Activated CD4-positive, alpha-beta T cell treated with anti-CD3 and anti-CD28 coated beads, Interleukin-2, amount 10 ng/mL, durations not matched to agents 24 days and 14 days (primary cell): Measurements from ENCODE around the gene FN3KRP. TPM values are rescaled to one million over a fixed set of nuclear protein-coding genes. Genes with fewer than 3 reads are reported as not detected.
"Not testable (repeated sequence)": the region's sequence is repeated elsewhere in the genome, so short reads cannot be mapped to it uniquely, and the experiment has no call there.

Source experiments
- DNase-seq: peaks from one replicate; pipeline ENCODE4 v3.0.0; 2022
- H3K27ac Mint-ChIP-seq: one replicate; pipeline ENCODE4 v1.8.0; 2022; ENCODE audit warnings: mild to moderate bottlenecking, mixed read lengths
- H3K27me3 Mint-ChIP-seq: one replicate; pipeline ENCODE4 v1.8.0; 2022; ENCODE audit warnings: mixed read lengths
- H3K36me3 Mint-ChIP-seq: one replicate; pipeline ENCODE4 v1.8.0; 2022; ENCODE audit warnings: low read depth, mild to moderate bottlenecking, mixed read lengths
- H3K4me1 Mint-ChIP-seq: one replicate; pipeline ENCODE4 v1.8.0; 2021; ENCODE audit warnings: mixed read lengths
- H3K4me3 Mint-ChIP-seq: one replicate; pipeline ENCODE4 v1.8.0; 2022; ENCODE audit warnings: mild to moderate bottlenecking, moderate library complexity, mixed read lengths
- H3K9me3 Mint-ChIP-seq: one replicate; pipeline ENCODE4 v1.8.0; 2021; ENCODE audit warnings: mixed read lengths
- intact Hi-C: fragments of 100-400 bp; cut with micrococcal nuclease; formaldehyde crosslinking; loops from one replicate; pipeline ENCODE4 v1.15.1; 2023
- total RNA-seq: library from RNA; stranded (reverse); gene quantifications from 2 replicates; pipeline ENCODE4 v1.2.3, GENCODE V29; 2022

The FN3KRP gene
- total RNA-seq, 1 donor from 2014 or later = 43.4 TPM

DNA sequence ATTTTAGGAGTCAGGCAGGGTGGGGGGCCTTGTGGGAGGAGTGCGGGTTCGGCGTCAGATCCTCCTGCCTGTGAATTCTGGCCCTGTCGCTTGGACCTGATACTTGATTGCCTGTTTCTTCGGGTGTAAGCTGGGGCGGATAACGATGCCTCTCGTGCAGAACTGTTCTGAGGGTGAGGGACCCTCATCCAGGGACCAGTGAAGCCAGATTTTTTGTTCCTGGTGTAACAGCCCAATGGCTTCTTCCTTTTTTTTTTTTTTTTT, 36.6 kb downstream of the FN3KRP start:
- no peaks in the 10 kb centered on the region for H3K9me3 Mint-ChIP-seq
- H3K27ac Mint-ChIP-seq = peak overlapping the region; percentile 72
- no peaks in the 10 kb centered on the region for H3K27me3 Mint-ChIP-seq
- H3K4me3 Mint-ChIP-seq = peak overlapping the region; percentile 93
- peaks cover 24% of the 10 kb centered on the region for H3K4me1 Mint-ChIP-seq
- no peak for DNase-seq
- H3K36me3 Mint-ChIP-seq = peaks cover 12% of the 10 kb centered on the region
- intact Hi-C loops = loop anchor here (10.0 kb wide), 1 partner anchor 298 kb away; the partner anchor contains the start of genes CYBC1 and NARF

DNA sequence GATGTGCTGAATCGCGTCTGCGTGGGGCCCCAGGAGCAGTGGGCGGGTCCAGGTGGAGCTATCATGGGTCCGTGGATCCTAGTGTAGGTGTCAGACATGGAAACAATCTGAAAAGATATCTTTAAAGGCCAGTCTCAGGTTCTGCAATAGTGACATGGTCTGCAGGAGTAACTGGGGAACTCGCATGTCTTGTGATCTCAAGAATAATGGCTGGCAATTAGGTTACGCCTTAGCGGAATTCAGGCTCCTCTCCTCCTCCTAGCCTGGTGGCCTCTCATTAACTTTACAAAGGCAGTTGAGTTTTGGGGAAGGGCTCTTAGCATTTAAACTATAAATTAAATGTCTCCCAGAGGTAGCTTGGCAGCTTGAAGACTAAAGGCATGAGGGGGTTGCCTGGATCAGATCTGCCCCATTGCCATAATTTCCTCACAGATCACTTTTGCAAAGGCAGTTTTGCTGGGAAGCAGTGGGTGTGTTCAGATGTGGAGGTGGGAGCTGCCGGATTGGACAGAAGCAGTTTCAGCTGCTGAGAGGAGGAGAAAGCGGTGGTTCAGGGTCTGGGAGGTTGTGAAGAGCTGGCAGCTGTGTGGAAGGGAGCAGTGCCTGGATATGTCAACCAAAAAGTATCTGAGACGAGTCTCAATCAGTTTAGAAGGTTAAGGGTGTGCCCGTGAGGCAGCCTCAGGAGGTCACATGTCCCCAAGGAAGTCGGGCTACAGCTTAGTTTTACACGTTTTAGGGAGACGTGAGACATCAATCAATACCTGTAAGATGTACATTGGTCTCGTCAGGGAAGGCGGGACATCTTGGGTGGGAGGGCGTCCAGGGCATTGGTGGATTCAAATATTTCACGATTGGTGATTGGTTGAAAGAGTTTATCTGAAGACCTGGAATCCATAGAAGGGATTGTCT, 38.0 kb downstream of the FN3KRP start:
- peaks cover 24% of the 10 kb centered on the region for H3K4me1 Mint-ChIP-seq
- H3K36me3 Mint-ChIP-seq = peaks cover 12% of the 10 kb centered on the region
- H3K27me3 Mint-ChIP-seq = no peaks in the 10 kb centered on the region
- peak overlapping the region; percentile 47 for H3K4me3 Mint-ChIP-seq
- H3K27ac Mint-ChIP-seq = no peak overlapping the region
- DNase-seq = peak; percentile 76
- intact Hi-C loops = loop anchor here (10.0 kb wide), 1 partner anchor 300 kb away; the partner anchor contains the start of genes CYBC1 and NARF
- H3K9me3 Mint-ChIP-seq = no peaks in the 10 kb centered on the region

DNA sequence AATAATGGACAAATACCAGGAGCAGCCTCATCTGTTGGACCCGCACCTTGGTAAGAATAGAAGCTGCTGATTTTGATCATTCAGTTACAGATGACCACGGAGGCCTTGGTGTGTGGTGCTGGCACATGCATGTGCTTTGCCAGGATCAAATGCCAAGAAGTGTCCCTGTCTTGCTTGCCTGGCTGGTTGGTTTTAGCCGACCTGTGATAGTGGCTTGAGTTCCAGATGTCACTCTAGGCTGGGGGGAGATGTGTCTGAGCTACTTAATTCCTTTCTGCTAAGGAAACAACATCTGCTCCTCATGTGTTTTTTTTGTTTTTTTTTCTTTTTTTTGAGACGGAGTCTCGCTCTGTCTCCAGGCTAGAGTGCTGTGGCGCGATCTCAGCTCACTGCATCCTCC, 39.7 kb downstream of the FN3KRP start:
- Mint-ChIP-seq H3K27ac (no peak overlapping the region), H3K9me3 (no peaks in the 10 kb centered on the region), H3K4me1 (peaks cover 24% of the 10 kb centered on the region), H3K27me3 (no peaks in the 10 kb centered on the region), H3K4me3 (no peak overlapping the region), H3K36me3 (peaks cover 17% of the 10 kb centered on the region)
- intact Hi-C loops = loop anchor here (10.0 kb wide), 1 partner anchor 301 kb away; the partner anchor contains the start of genes CYBC1 and NARF
- no peak for DNase-seq

DNA sequence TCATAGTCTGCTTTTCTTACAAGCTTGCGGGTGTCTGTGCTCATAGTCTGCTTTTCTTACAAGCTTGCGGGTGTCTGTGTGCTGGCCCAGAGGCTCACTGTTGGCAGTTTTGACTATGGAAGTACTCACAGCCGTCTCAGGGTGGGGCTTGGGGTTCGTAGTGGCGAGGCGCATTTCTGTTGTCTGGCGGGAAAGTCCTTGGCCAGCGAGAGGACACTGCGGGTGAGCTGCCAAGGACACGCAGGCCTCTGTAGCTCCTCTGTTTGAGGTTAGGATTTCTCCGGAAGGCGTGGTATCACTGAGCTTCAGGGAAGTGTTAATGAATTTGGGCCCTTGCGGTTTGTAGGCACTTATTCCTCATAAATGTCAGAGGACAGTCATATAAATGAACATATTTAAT, 48.9 kb downstream of the FN3KRP start:
- DNase-seq = no peak

DNA sequence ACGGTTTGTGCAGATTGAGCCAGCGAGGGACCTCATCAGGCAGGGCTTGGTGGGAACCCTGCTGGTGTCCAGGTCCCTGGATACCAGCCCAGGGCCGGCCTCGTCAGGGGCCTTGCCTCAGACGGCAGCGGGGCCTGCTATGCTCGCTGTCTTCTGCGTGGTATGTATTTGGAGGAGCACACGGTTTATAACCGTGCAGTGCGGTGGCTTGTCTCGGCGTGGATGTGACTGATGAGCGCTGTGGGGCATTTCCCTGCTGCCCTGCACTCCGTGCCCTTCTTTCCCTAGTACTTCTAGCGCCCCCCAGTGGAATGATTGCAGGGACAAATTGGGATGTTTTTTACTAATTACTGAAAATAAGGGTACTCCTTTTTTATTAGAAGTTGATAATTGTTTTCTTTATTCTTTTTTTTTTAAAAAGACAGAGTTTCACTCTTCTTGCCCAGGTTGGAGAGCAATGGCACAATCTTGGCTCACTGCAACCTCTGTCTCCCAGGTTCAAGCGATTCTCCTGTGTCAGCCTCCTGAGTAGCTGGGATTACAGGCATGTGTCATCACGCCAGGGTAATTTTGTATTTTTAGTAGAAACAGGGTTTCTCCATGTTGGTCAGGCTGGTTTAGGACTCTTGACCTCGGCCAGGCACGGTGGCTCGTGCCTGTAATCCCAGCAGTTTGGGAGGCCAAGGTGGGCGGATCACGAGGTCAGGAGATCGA, 50.7 kb downstream of the FN3KRP start:
- Mint-ChIP-seq H3K4me1 (peaks cover 15% of the 10 kb centered on the region), H3K27me3 (no peaks in the 10 kb centered on the region), H3K36me3 (peaks cover 51% of the 10 kb centered on the region), H3K9me3 (no peaks in the 10 kb centered on the region), H3K27ac (no peak overlapping the region), H3K4me3 (no peak overlapping the region)
- peak; percentile 80 for DNase-seq
- intact Hi-C loops = no loop called here

More for the DNA sequence above, 48.9 kb downstream of the FN3KRP start:
- Mint-ChIP-seq H3K4me1 (peaks cover 9% of the 10 kb centered on the region), H3K36me3 (peaks cover 48% of the 10 kb centered on the region), H3K4me3 (no peak overlapping the region), H3K27ac (no peak overlapping the region), H3K27me3 (no peaks in the 10 kb centered on the region), H3K9me3 (no peaks in the 10 kb centered on the region)
- intact Hi-C loops = no loop called here

DNA sequence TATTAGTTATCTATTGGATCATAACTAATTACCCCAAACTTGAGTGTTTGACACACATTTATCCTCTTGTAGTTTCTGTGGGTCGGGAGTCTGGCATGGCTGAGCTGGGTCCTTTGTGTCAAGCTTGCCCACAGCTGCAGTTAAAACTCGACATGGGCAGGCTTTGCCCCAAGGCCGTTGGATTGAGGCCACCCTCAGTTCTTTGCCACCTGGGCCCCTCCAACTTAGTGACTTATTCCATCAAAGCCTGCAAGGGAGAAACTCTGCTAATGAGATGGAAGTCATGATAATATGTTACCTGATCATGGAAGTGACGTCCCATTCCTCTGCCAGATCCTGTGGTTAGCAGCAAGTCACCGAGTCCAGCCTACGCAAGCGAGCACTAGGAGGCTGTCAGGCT, 52.5 kb downstream of the FN3KRP start:
- Mint-ChIP-seq H3K4me3 (no peak overlapping the region), H3K9me3 (no peaks in the 10 kb centered on the region), H3K4me1 (peaks cover 14% of the 10 kb centered on the region), H3K27me3 (no peaks in the 10 kb centered on the region), H3K27ac (no peak overlapping the region), H3K36me3 (peaks cover 52% of the 10 kb centered on the region)
- intact Hi-C loops = no loop called here
- DNase-seq = no peak

DNA sequence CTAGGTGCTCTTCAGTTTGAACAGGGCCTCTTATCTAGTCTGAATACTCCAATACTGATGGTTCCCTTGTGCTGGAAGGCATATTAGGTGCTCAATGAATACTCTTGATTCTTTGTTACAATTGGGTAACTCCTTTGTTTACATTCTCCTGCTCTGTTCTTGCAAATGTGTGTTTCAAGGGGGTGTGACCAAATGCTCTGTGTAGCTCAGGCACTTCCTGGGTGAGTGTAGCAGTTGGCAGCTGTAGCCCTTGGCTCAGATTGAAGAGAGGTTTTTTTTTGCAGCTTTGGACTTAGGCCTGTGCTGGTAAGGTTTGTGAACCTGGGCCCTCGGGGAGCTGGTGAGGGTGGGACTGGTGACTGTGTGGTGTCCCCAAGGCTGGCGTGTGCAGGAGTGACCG, 55.5 kb downstream of the FN3KRP start:
- Mint-ChIP-seq H3K36me3 (peaks cover 43% of the 10 kb centered on the region), H3K27me3 (no peaks in the 10 kb centered on the region), H3K27ac (no peak overlapping the region), H3K4me1 (peaks cover 12% of the 10 kb centered on the region), H3K4me3 (no peak overlapping the region), H3K9me3 (no peaks in the 10 kb centered on the region)
- DNase-seq = no peak
- intact Hi-C loops = no loop called here

DNA sequence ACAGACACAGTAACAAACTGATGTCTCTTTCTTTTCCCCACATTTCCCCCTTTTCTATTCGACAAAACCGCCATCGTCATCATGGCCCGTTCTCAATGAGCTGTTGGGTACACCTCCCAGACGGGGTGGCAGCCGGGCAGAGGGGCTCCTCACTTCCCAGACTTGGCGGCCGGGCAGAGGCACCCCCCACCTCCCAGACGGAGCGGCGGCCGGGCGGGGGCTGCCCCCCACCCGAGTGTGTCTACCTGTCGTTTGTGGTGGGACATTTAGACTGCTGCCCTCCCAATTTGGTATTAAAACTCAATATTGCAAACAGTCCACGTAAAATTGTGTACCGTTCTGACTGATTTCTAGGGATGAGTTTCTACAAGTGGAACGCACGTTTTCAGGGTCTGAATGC, 58.0 kb downstream of the FN3KRP start:
- Mint-ChIP-seq H3K4me1 (peaks cover 10% of the 10 kb centered on the region), H3K36me3 (peaks cover 29% of the 10 kb centered on the region)
- DNase-seq, H3K27ac Mint-ChIP-seq, H3K27me3 Mint-ChIP-seq, H3K9me3 Mint-ChIP-seq, H3K4me3 Mint-ChIP-seq, intact Hi-C loops: not testable (repeated sequence)

DNA sequence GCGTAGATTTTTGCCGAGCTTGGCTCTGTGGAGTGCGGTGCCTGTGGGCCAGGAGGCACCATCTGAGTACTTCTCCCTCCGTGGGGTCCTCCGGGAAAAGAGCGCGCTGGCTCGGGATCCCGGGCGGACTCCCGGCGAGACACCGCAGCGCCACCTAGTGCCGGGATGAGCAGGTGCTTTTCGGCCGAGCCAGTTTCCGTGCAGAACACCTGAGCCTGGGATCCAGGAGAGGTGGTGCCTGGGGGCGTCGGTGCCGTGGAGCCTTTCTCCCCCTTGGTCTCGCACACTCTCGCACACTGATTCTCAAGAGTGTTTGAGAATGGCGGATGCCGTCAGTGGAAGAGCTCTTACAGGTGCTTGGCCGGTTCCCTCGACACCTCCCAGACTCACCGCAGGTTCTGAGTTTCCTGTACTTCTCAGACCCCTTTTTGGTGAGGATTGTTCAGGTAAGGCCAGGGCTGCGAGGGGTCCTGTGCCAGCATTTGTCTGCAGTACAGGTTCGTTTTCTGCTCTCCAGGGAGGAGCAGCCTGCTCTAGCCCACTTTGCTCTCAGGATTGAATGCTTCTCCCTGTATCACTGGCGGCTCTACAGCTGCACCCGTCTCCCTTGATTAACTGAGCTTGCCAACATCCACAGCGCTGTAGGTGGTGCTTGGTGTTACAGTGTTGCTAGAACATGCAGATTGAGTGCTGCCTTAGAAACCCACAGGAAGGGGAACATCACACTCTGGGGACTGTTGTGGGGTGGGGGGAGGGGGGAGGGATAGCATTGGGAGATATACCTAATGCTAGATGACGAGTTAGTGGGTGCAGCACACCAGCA, 58.7 kb downstream of the FN3KRP start:
- DNase-seq = peak; percentile 81
- no peak overlapping the region for H3K4me3 Mint-ChIP-seq

DNA sequence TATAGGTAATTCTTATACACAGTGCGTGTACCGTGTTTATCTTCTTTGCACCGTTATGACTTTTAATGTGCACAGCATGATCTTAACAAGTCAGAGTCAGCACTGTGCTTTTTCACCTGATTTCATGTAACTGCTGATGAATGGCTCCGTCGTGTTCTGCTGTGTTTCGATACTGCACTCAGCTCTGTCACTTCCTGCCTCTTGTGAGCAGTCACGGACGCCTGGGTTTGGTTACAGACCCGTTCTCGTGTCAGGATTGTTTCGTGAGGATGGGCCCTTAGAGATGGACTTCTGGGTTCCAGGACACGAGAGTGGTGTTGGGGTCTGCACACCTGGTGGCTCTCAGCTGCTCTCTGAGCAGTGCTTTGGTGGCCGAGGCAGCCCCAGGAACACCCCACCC, 59.9 kb downstream of the FN3KRP start:
- Mint-ChIP-seq H3K4me3 (no peak overlapping the region), H3K36me3 (peaks cover 22% of the 10 kb centered on the region), H3K9me3 (no peaks in the 10 kb centered on the region), H3K4me1 (peaks cover 10% of the 10 kb centered on the region), H3K27me3 (no peaks in the 10 kb centered on the region), H3K27ac (no peak overlapping the region)
- intact Hi-C loops = no loop called here
- DNase-seq = no peak

More for the DNA sequence above, 58.7 kb downstream of the FN3KRP start:
- Mint-ChIP-seq H3K9me3 (no peaks in the 10 kb centered on the region), H3K36me3 (peaks cover 24% of the 10 kb centered on the region), H3K27ac (no peak overlapping the region), H3K27me3 (no peaks in the 10 kb centered on the region), H3K4me1 (peaks cover 10% of the 10 kb centered on the region)
- intact Hi-C loops = no loop called here

Other genes starting within 250 kb of the FN3KRP start
- 92.6 and 97.4 TPM in 2 replicates for gene FOXK2, start 197.0 kb upstream of the FN3KRP start, total RNA-seq
- gene WDR45B, start 68.3 kb upstream of the FN3KRP start, total RNA-seq = 62.8 and 66.8 TPM in 2 replicates
- 4.9 and 5.4 TPM in 2 replicates for gene RAB40B, start 18.0 kb upstream of the FN3KRP start, total RNA-seq
- gene FN3K, start 18.9 kb downstream of the FN3KRP start, total RNA-seq = 2.9 and 3.7 TPM in 2 replicates
- gene TBCD, start 35.4 kb downstream of the FN3KRP start, total RNA-seq = 117 and 122 TPM in 2 replicates
- gene ZNF750, start 123.3 kb downstream of the FN3KRP start, total RNA-seq = not detected in 2 replicates